ENCODE measurements around the gene AKT1S1.

AKT1S1 gene

GRCh38 chr19:49875857-49876421 is 1.2 kb downstream of the AKT1S1 start:
- TF ChIP-seq CTCF (IDR thresholded peaks at IDR 0.05; ENCODE audit: control extremely low read depth, extremely low read depth, low read depth, missing control alignments): no peak
- POLR2A ChIA-PET: interaction anchor here (0.6 to 1.5 kb wide), 4 partner anchors 14 to 54 kb away, joined by 3 to 11 read pairs (median 6); partner anchors contain the start of genes ATF5 and NUP62
- DNase-seq (ENCODE audit: extremely low spot score): peak; percentile 63
- CTCF ChIA-PET: interaction anchor here (1.1 to 1.5 kb wide), 3 partner anchors 14 to 26 kb away, joined by 3 to 4 read pairs (median 4); partner anchors contain the start of gene PTOV1

- ChIA-PET CTCF (interaction anchor here (1.1 to 1.5 kb wide), 3 partner anchors 15 to 25 kb away, joined by 3 to 4 read pairs (median 4); partner anchors contain the start of gene PTOV1), POLR2A (interaction anchor here (0.7 kb wide), 1 partner anchor 55 kb away, joined by 3 read pairs; no protein-coding TSS in a partner anchor)
- DNase-seq (ENCODE audit: extremely low spot score): no peak
- TF ChIP-seq CTCF (IDR thresholded peaks at IDR 0.05; ENCODE audit: control extremely low read depth, extremely low read depth, low read depth, missing control alignments): no peak
Measured at GRCh38 chr19:49875177-49875576, 2.0 kb downstream of the AKT1S1 start.

GRCh38 chr19:49874503-49875157 is 2.5 kb downstream of the AKT1S1 start:
- ChIA-PET POLR2A (no interaction called here), CTCF (no interaction called here)
- no peak for DNase-seq (ENCODE audit: extremely low spot score)
- no peak for TF ChIP-seq CTCF (IDR thresholded peaks at IDR 0.05; ENCODE audit: control extremely low read depth, extremely low read depth, low read depth, missing control alignments)

- no peak for DNase-seq (ENCODE audit: extremely low spot score)
- POLR2A ChIA-PET: no interaction called here
- CTCF ChIA-PET: no interaction called here
- no peak for TF ChIP-seq CTCF (IDR thresholded peaks at IDR 0.05; ENCODE audit: control extremely low read depth, extremely low read depth, low read depth, missing control alignments)
Measured at GRCh38 chr19:49873834-49874233, 3.3 kb downstream of the AKT1S1 start.

GRCh38 chr19:49873129-49873521 is 4.0 kb downstream of the AKT1S1 start:
- TF ChIP-seq CTCF (IDR thresholded peaks at IDR 0.05; ENCODE audit: control extremely low read depth, extremely low read depth, low read depth, missing control alignments): no peak
- CTCF ChIA-PET: no interaction called here
- no peak for DNase-seq (ENCODE audit: extremely low spot score)
- POLR2A ChIA-PET: no interaction called here

- ChIA-PET POLR2A (interaction anchor here (0.6 kb wide), 1 partner anchor 22 kb away, joined by 8 read pairs; no protein-coding TSS in a partner anchor), CTCF (no interaction called here)
- no peak for TF ChIP-seq CTCF (IDR thresholded peaks at IDR 0.05; ENCODE audit: control extremely low read depth, extremely low read depth, low read depth, missing control alignments)
- no peak for DNase-seq (ENCODE audit: extremely low spot score)
Measured at GRCh38 chr19:49872245-49873128, 4.7 kb downstream of the AKT1S1 start.
